B cell (primary cell): ENCODE data around the gene SDK2.

Source experiments
- CTCF ChIP-seq: fragments of 200-600 bp; IDR thresholded peaks from one replicate; pipeline ENCODE4 v1.8.0; 2022; ENCODE audit warnings: antibody characterized with exemption, mild to moderate bottlenecking
- EZH2 ChIP-seq: IDR thresholded peaks from 2 replicates; pipeline ENCODE4 v1.6.1; 2012; ENCODE audit warnings: borderline replicate concordance, low read depth, mild to moderate bottlenecking, moderate library complexity, low read length; ENCODE audit not compliant: insufficient read depth, poor library complexity, severe bottlenecking

- TF ChIP-seq CTCF (no peak), EZH2 (no peak)
These were observed 23.8 kb downstream of the SDK2 start for GRCh38 chr17:73620414-73620813.
